Raji (cell line): ENCODE results near the gene HACD2.
A peak's percentile ranks its signal among the peaks of the same experiment; 100 is the strongest.

Experiments used
- POLR2A ChIP-seq: IDR thresholded peaks from 2 replicates; pipeline ENCODE4 v1.6.1; 2011; ENCODE audit warnings: low read depth, low read length, control low read depth; ENCODE audit not compliant: insufficient read depth

Gene HACD2, protein sequence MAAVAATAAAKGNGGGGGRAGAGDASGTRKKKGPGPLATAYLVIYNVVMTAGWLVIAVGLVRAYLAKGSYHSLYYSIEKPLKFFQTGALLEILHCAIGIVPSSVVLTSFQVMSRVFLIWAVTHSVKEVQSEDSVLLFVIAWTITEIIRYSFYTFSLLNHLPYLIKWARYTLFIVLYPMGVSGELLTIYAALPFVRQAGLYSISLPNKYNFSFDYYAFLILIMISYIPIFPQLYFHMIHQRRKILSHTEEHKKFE

DNA sequence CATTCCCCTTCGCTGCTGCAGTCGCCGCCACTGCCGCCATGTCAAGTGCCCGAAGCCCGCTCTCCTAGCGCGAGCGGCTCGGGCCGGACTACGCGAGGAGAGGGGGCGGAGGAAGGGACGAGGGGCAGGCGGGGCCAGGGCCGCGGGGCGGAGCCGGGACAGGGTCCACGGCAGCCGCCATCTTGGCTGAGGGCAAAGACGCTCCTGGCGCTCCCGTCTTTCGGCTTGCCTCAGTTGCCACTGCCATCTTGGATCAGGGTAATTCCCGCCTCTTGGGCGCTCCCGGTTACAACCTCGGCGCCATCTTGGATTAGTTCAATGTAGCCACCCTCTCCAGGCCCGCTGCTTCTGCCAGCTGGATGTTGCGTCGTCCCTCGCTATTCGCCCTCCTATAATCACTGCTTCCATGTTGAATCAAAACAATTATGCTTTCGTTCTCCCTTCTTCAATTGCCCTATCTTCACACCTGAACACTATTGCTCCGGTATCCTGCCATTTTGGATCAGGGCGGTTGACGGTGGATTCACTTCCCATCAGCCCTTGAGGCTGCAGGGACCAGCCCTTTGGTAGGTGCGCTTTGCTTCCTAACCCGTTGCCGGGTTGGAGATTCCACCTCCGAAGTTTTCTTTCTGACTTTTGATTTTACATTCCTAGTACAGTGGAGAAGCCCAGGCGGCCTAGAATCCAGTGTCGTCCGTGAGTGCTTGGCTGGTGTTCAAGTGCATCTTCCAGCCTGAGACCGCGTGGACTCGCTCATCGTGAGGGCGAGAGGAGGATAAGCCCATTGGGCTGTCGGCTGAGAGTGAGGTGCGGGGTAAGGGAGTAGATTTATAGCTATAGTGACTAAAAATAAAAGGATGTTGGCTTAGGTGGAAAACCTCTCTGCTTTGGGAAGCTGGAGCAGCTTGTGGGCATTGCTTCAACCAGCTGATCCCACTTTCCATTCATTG lies at the start of gene HACD2:
TSS of gene HACD2 (minus strand) at position 66 of the 950 bp plus-strand sequence. CDS start at position 40, 26 bp downstream.
- peak; percentile 63 for TF ChIP-seq POLR2A

DNA sequence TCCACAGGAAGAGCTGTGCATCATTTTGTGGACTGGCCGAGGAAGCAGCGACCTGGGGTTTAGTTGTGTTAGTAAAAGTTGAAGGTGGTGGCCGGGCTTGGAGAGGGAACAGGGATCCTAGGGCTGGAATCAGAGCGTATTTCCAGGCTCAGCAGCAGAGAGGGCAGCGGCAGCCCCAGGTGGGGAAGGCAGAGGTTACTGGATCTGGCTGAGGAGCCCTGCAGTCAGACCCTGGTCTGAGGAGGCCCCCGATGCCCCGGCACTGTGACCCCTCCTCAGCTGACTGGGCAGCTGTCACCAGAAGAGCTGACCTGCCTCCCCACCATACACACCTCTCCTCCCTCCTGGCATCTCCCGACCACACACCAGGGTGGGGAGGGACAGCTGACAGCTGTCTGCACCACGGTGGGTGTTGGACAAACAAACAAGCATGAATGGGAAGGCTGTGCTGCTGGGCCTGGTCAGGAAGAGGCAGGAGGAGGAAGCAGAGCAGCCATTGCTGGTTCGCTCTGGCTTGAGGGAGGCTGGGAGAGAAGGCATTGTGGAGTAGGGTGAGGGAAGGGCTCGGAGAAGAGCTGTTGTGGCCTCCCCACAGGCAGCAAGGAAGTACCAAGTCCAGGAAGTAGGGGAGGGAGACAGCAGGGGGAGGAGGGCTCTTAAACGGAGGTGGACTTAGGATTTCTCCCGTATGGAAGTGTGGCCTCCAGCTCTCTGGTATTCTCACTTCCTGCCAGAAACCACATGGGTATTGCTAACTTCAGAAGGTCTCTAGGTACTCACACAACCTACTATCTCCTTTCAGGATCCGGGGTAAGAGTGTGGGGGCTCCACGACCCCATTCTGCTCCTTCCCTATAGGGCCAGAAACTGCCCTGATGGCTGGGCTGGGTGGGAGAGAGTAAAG lies 49.5 kb upstream of the HACD2 start:
- no peak for TF ChIP-seq POLR2A

DNA sequence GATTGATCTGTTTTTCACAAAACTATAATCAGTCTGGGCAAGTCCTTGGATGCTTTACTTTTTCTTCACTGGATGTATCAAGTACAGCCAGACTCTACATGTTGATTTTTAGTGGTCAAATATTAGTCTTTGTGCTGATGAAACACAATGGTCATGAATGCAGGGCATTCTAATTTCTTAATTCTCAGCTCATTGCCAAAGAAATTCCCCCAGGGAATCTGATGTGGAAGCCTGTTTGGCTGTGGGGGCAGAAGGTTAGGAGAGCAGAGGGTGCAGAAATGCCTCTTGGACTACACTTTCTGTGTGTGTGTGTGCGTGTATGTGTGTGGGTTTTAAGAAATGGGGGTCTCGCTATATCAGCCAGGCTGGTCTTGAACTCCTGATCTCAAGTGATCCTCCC lies 48.7 kb upstream of the HACD2 start:
- no peak for TF ChIP-seq POLR2A

DNA sequence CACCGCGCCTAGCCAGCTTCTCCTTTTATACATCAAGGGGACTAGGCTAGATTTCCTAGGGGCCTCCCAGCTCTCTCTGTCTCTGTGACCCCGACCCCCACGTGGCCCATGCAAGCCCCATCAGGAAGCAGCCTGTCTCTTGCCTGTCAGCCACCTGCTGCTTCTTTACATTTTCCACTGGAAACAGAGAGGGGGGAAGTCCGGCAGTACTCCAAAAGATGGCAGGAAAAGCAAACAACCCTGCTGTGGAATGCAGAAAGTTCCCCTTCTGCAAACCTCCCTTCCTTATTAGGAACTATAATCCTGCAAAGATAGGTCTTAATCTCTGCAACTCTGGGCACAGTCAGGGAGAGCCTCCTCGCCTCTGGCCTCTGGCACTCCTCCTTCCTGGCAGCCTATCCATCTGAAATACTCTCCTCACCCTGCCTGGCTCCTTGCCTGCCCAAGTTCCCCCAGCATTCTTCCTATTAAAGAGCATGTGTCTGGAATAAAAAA lies 47.4 kb upstream of the HACD2 start:
- no peak for TF ChIP-seq POLR2A

DNA sequence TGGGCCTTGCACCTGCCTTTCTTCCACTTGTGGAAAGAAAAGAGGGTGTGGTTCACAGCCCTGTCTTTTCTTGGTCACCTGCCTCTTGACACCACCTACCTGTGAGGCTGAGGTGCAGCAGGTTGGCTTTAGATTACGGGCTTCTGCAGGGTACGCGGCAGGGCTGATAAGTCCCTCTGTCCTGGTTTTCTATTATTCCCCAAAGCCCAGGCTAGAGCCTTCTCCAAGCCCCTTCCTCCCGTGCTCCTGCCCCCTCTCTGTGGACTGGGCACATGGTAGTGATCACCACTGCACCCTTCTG lies 44.8 kb upstream of the HACD2 start:
- no peak for TF ChIP-seq POLR2A

DNA sequence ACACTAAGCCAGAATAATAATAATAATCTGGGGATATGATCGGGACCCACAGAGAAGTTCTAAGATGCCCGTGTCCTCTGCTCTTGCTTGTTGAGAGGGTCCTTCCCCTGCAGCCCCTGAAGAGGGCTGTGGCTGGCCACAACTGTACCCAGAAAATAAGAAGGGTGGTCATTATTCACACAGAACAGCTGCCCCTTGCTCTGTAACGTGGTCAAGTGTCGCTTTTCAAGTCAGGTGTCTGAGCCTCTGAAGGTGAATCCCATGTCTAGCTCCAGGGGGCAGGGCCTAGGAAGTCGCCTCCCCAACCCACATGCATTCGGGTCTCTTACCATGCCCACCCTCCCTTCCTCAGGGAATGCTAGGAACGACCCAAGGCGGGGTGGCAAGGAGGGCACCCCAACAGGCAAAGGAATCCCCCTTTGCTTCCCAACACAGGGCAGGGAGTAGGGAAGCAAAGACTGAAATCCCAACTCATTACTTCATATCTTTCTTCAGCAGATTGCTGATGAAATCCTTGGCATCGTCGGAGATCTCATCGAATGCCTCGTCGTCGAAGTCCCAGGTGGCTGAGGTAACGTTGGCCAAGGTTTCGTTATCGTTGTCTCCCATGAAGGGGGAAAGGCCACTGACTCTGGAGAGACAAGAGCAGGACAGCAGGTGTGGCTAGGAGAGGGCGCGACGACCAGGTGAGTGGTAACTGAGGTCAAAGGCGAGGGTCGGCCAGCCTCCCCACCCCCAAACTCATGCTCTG lies 44.3 kb upstream of the HACD2 start:
- TF ChIP-seq POLR2A = no peak

DNA sequence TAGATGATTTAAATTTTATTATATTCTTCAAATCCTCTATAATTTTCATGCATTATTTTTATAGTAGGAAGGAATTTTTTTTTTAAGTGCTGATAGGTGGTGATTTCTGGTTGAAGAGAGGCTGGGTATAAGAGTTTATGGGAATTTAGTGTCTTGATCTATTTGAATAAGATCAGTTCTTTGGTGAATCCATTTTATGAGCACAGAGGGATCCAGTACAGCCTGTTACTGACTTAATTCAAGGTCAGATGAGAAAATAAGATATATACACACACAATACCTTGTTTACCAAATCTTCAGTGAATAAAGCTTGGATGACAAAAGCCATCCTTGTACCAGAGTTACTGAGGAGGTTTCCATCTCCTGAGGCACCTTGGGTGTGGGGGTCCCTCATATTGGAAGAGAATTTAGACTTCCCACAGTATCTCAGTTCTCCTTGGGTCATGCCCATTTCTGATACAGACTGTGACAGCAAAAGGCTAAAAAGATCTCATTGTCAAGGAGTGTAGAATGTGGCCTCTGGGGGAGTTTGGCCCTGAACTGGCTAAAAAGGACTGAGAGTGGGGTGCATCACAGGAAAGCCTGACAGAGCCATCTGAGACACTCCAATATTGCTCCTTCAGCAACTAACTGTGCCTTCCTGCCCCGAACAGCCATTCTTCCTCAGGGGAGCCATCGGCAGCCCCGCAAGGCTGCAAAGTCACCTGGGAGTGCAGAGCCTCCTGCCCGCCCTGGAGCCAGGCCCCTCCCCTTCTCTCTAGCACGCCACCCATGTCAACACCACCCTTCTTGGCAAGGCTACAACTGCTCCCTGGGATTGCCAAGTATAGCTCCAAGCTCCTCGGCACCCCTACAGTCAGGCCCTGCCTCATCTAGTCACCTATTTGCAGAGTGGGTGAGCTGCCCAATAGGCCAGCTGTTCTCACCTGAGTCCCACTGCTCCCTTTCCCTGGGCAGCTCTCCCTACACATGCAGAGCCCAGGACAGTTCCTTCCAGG lies 43.1 kb upstream of the HACD2 start:
- no peak for TF ChIP-seq POLR2A

DNA sequence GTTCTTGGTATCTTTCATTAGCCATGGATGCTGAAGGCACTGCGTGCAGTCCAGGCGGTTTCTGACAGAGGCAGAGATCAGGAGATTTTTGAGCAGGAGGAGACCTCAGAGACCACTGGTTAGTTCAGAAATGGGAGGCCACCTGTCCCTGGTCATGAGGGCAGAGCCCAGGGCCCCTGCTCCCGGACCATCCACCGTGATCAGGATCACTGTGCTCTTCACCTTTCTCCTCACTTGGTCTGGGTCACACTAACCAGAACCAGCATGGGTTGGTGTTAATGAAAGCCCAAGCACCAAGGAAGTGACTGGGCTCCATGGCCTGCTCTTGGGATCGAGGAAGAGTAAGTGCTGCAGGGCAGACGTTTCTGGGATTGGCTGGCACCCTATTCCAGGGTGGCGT lies 42.0 kb upstream of the HACD2 start:
- TF ChIP-seq POLR2A = no peak

DNA sequence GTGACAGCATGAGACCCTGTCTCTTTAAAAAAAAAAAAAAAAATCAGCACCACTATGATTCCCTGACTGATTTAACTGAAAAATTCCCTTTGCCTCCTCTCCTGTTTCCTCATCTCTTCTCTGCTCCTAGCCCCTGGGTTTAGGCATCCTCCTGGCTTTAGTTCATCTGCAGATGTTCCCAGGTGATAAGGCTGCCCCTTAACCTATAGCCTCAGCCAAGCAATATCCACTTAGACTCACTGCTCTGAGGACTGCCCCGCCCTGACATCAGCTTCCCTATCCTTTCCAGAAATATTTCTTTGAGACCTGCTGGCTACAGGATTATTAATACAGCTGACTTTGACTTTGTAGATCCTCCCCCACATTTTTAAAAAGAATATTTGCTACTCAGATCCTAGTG lies 39.4 kb upstream of the HACD2 start:
- TF ChIP-seq POLR2A = no peak

DNA sequence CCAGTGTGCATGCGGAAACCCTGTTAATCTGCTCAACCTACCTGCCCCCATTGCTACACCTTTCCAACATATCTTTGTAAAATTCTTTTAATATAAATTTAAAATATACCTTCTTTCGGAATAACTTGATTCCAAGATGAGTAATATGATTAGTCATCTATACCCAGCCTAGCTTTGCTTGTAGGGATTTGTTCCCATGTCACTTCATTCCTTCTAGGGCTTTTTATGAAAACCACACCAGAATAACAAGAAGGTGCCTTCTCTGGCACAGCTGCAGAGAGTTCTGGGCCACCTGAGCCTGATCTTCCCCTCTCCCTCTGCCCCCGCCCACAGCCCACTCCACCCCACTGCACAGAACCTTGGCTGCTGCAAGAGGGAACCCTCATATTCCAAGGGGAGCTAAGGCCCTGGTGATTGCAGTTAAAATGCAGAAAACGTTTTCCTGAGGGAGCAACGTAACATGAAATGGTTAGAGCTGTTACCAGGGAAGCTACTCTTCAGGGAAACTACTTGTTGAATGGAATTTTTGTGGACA lies 38.6 kb upstream of the HACD2 start:
- no peak for TF ChIP-seq POLR2A

DNA sequence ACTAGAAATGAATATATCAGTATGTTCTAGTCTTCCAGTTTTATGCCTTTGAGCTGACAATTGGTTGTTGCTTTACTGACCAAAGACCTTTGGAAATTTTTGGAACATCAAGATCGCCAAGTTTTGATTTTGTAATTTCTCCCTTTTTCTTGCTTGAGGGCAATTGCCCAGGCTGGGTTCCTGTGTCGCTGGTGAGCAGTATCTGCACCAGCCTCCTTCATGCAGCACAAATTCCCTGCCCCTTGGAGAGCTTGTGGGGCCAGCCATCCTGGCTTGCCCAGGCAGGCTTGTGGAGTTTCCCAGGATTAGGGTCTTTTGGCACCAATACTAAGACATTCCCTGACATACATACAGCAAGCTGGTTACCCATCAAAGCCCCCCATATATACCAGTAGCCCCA lies 37.9 kb upstream of the HACD2 start:
- no peak for TF ChIP-seq POLR2A

DNA sequence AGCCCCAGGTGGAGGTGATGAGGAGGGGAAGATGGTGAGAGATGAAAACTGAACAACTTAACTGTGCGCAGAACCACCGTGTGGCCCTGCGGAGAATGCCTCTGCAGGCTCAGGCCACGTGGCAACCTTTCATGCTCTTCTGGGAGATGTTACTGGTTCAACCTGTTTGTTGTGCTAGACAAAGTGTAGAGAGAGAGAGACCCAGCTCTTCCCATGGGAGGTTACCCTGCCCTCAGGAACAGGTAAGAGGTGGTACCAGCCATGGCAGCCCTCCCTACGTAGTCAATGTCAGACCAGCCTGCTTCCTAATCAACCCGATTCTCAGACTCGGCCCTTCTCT lies 37.0 kb upstream of the HACD2 start:
- no peak for TF ChIP-seq POLR2A

DNA sequence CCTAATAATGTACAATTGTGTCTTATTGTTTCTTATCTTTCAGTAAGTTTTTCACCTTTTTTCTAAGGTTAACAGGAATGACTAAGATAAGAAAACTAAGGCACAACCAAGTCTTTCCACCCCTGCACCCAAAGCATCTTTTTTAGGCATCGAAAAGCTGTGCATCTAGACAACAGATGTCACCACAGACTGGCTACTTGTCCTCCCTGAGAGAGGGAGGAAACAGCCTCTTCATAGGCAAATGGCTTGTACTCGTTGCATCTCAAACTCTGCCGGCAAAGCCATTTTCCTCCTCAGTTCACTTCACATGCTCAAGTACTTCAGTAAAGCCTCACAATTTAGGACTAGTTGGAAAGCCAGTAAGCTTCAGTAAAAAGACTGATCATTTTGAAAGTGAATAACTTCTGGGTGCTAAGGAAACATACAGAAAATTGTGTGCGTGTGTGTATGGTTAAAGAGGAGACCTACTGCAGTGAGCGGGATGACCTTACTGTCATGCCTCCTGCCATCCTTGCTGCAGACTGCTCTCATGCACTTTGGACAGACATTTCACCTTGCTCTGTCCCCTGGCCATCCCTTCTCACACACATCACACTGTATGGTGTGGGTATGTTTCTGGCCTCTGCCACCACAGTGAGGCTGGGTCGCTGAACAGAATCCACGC lies 36.5 kb upstream of the HACD2 start:
- no peak for TF ChIP-seq POLR2A
